Ovary (tissue), 9 donors: Measurements from ENCODE around the gene TUB. TPM values are rescaled to one million over a fixed set of nuclear protein-coding genes. Genes with fewer than 3 reads are reported as not detected.

Experiments
- DNase-seq, 5 donors: peaks; one replicate each; pipeline ENCODE4 v3.0.0-alpha.2; 2019 to 2020
- H3K27ac ChIP-seq, 2 donors: fragments of 200-600 bp; one replicate each; pipeline versions ENCODE4 v1.5.1 to v1.8.0; 2019 to 2022
- H3K27me3 ChIP-seq: fragments of 200-600 bp; one replicate; pipeline ENCODE4 v1.8.0; 2022
- H3K36me3 ChIP-seq: fragments of 200-600 bp; sonication (generic); one replicate; pipeline ENCODE4 v1.5.1; 2019
- H3K4me1 ChIP-seq: one replicate; pipeline ENCODE4 v1.8.1; 2013; ENCODE audit warnings: mild to moderate bottlenecking, moderate library complexity; ENCODE audit not compliant: insufficient read depth
- H3K4me3 ChIP-seq: fragments of 200-600 bp; sonication (generic); one replicate; pipeline ENCODE4 v1.5.1; 2017
- H3K9me3 ChIP-seq, 2 donors: fragments of 200-600 bp in 1 of 2; sonication (generic) in 1 of 2; one replicate each; pipeline versions ENCODE4 v1.5.1 to v1.8.1; 2013 to 2019; ENCODE audit warnings: mild to moderate bottlenecking in 1 of 2, moderate library complexity in 1 of 2
- CTCF ChIP-seq, 3 donors: fragments of 450-650 bp in 2 of 3; fragments of 200-600 bp in 1 of 3; IDR thresholded peaks; one replicate each; pipeline versions ENCODE4 v1.5.1 to v1.8.0; 2016 to 2022; ENCODE audit warnings: antibody characterized with exemption in 3 of 3, mild to moderate bottlenecking in 1 of 3
- EP300 ChIP-seq: sonication (generic); formaldehyde crosslinking; IDR thresholded peaks from one replicate; pipeline ENCODE4 v1.6.1; 2017; ENCODE audit warnings: antibody characterized with exemption
- POLR2A ChIP-seq: fragments of 450-650 bp; IDR thresholded peaks from one replicate; pipeline ENCODE4 v1.6.1; 2017; ENCODE audit warnings: antibody characterized with exemption, mild to moderate bottlenecking, moderate library complexity
- WGBS, 3 donors: extraction: QIAGEN DNeasy Blood & Tissue Kit in 1 of 3; methylation state at CpG; one replicate each; pipeline versions ENCODE4 v1.1.5 to v1.1.7; 2013 to 2017; 5-methylcytosine and 5-hydroxymethylcytosine counted together
- intact Hi-C, 4 donors: fragments of 100-400 bp; cut with DNase I; formaldehyde crosslinking; loops; one replicate each; pipeline versions ENCODE4 v1.11.0 to v1.15.1; 2022 to 2023
- polyA plus RNA-seq, 2 donors: library from polyadenylated mRNA; stranded (reverse); fragments of 200-250 nt in 1 of 2; fragments of 350-450 nt in 1 of 2; fragmentation: Illumina TruSeq in 1 of 2; extraction: RNeasy Lipid Tissue Mini Kit (QIAGEN cat#74804) in 1 of 2; gene quantifications; one replicate each; pipeline ENCODE4 v1.2.3, GENCODE V29; 2013 to 2014
- total RNA-seq, 7 donors: library from RNA; depleted of rRNA in 2 of 7; stranded (reverse); fragments of >200 nt in 2 of 7; fragmentation: NEBNext Ultra II Directional in 3 of 7; extraction: Animal tissue kit (Norgen Biotek cat#: 25700) in 3 of 7; gene quantifications; one replicate each; pipeline versions ENCODE4 v1.1.0 to v1.2.4, GENCODE V29; 2016 to 2023
- donor health status: DM: no; HTN: no; CAD: no; lungs with moderate emphysema.
- donor health status: DM: no; HTN: no; CAD: no.
- donor health status: Bipolar disorder and iron deficiency.
- donor health status: DM: yes; HTN: yes; CAD: no.
- donor health status: DM: no; HTN: no; CAD: no.
- donor health status: DM: yes; HTN: yes; CAD: no.

Gene TUB
- total and polyA plus RNA-seq, 9 donors = 7.2 to 33.4 (median 22.3) TPM

GRCh38 chr11:8066036-8066910, 14.7 kb upstream of the TUB start:
- TF ChIP-seq EP300 = no peak
- no peak for TF ChIP-seq POLR2A
- intact Hi-C loops = no loop called here
- no peaks in the 10 kb centered on the region for H3K9me3 ChIP-seq
- no peaks in the 10 kb centered on the region for H3K36me3 ChIP-seq
- H3K27ac ChIP-seq = no peak overlapping the region
- no peaks in the 10 kb centered on the region for H3K27me3 ChIP-seq
- peaks cover 18% of the 10 kb centered on the region for H3K4me1 ChIP-seq
- no peak overlapping the region for H3K4me3 ChIP-seq
- no peak for DNase-seq
- 88 to 91% (median 89%) methylated on average over 16 to 17 of the region's 17 CpGs for WGBS, 3 donors

- 55 to 76% (median 61%) methylated on average over 10 of the region's 10 CpGs for WGBS, 3 donors
- no peak for TF ChIP-seq CTCF (IDR thresholded peaks at IDR 0.05)
- TF ChIP-seq EP300 = no peak
- TF ChIP-seq POLR2A = no peak
- intact Hi-C loops = no loop called here
- Histone ChIP-seq H3K4me3 (no peak overlapping the region), H3K4me1 (peaks cover 18% of the 10 kb centered on the region), H3K27ac (no peak overlapping the region), H3K27me3 (no peaks in the 10 kb centered on the region), H3K36me3 (no peaks in the 10 kb centered on the region), H3K9me3 (no peaks in the 10 kb centered on the region)
- DNase-seq = no peak
Observed at GRCh38 chr11:8066911-8067455, 14.0 kb upstream of the TUB start.

GRCh38 chr11:8067567-8067928, 13.5 kb upstream of the TUB start:
- H3K4me1 ChIP-seq = peaks cover 18% of the 10 kb centered on the region
- H3K36me3 ChIP-seq = no peaks in the 10 kb centered on the region
- TF ChIP-seq EP300 = no peak
- no peak overlapping the region for H3K27ac ChIP-seq
- H3K4me3 ChIP-seq = no peak overlapping the region
- intact Hi-C loops = no loop called here
- no peak for DNase-seq
- WGBS, 3 donors = 92 to 93% (median 93%) methylated on average over 4 of the region's 4 CpGs
- no peaks in the 10 kb centered on the region for H3K27me3 ChIP-seq
- no peaks in the 10 kb centered on the region for H3K9me3 ChIP-seq

- TF ChIP-seq CTCF (IDR thresholded peaks at IDR 0.05) (no peak), POLR2A (no peak), EP300 (no peak)
- no peak for DNase-seq
- Histone ChIP-seq H3K27me3 (no peaks in the 10 kb centered on the region), H3K27ac (peak overlapping the region in 1 of 2 donors; percentile 41), H3K4me3 (no peak overlapping the region), H3K36me3 (no peaks in the 10 kb centered on the region), H3K4me1 (peaks cover 14% of the 10 kb centered on the region), H3K9me3 (no peaks in the 10 kb centered on the region)
- intact Hi-C loops = no loop called here
- 71 to 83% (median 72%) methylated on average over 13 of the region's 13 CpGs for WGBS, 3 donors
Observed at GRCh38 chr11:8067929-8068575, 13.0 kb upstream of the TUB start.

- no peaks in the 10 kb centered on the region for H3K9me3 ChIP-seq
- peaks cover 14% of the 10 kb centered on the region for H3K4me1 ChIP-seq
- WGBS, 3 donors = 10 to 14% (median 13%) methylated on average over 15 of the region's 15 CpGs
- no peak overlapping the region for H3K4me3 ChIP-seq
- H3K27ac ChIP-seq = peak overlapping the region in 1 of 2 donors; percentile 41
- no peaks in the 10 kb centered on the region for H3K36me3 ChIP-seq
- no peaks in the 10 kb centered on the region for H3K27me3 ChIP-seq
- intact Hi-C loops = no loop called here
- DNase-seq = peak in 4 of 5 donors; percentile 55 to 74 (median 66)
- TF ChIP-seq POLR2A (no peak), CTCF (IDR thresholded peaks at IDR 0.05) (no peak), EP300 (no peak)
Observed at GRCh38 chr11:8068605-8069221, 12.3 kb upstream of the TUB start.
